ENCODE results near the gene RCCD1. TPM values are rescaled to one million over a fixed set of nuclear protein-coding genes. Genes with fewer than 3 reads are reported as not detected.

The RCCD1 gene
- total RNA-seq, 1 donor from 2014 or later: 21.5 TPM

DNA sequence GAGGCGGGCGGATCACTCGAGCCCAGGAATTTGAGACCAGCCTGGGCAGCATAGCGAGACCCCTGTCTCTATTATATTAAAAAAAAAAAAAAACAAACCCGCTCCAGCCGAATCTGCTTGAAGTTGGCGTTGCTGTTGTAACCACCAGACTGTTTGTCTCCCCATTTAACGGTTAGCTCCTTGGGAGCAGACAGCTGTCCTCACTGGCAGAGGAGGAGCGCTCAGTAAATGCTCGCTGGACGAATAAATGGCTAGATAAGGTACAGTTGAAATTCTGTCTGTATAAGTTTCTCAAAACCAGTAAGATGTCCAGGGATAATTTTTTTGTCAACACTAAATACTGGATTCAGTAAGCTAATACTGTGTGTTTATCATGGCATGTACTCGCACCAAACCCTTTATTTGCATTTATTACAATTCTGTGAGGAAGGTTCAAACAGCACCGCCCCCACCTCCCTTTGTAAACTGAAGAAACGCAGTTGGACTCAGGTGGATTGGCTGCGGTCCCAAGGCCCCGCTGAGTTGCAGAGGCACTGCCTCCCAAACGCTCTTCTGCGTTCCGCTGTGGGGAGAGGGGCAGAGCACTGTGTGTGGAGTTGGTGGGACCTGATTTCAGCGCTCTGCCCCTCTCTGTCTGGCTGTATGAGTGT lies 1.1 kb downstream of the RCCD1 start:
- H3K4me3 Mint-ChIP-seq: peak overlapping the region; percentile 76
- H3K36me3 Mint-ChIP-seq: peaks cover 13% of the 10 kb centered on the region
- H3K4me1 Mint-ChIP-seq: peaks cover 16% of the 10 kb centered on the region
- DNase-seq (ENCODE audit: low spot score in 2 of 2, unreplicated experiment in 2 of 2): no peak
- no peaks in the 10 kb centered on the region for H3K9me3 Mint-ChIP-seq
- H3K27ac Mint-ChIP-seq: peak overlapping the region; percentile 53
- TF ChIP-seq, protein P1, sequence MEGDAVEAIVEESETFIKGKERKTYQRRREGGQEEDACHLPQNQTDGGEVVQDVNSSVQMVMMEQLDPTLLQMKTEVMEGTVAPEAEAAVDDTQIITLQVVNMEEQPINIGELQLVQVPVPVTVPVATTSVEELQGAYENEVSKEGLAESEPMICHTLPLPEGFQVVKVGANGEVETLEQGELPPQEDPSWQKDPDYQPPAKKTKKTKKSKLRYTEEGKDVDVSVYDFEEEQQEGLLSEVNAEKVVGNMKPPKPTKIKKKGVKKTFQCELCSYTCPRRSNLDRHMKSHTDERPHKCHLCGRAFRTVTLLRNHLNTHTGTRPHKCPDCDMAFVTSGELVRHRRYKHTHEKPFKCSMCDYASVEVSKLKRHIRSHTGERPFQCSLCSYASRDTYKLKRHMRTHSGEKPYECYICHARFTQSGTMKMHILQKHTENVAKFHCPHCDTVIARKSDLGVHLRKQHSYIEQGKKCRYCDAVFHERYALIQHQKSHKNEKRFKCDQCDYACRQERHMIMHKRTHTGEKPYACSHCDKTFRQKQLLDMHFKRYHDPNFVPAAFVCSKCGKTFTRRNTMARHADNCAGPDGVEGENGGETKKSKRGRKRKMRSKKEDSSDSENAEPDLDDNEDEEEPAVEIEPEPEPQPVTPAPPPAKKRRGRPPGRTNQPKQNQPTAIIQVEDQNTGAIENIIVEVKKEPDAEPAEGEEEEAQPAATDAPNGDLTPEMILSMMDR (IDR thresholded peaks at IDR 0.05; ENCODE audit: unreplicated experiment): no peak
- no peaks in the 10 kb centered on the region for H3K27me3 Mint-ChIP-seq (ENCODE audit: low read depth)

GRCh38 chr15:90956274-90957030 lies 1.8 kb downstream of the RCCD1 start:
- TF ChIP-seq, protein P1 (IDR thresholded peaks at IDR 0.05; ENCODE audit: unreplicated experiment): peak; percentile 94
- Mint-ChIP-seq H3K9me3 (no peaks in the 10 kb centered on the region), H3K4me1 (peaks cover 16% of the 10 kb centered on the region), H3K4me3 (peak overlapping the region; percentile 76), H3K36me3 (peaks cover 15% of the 10 kb centered on the region), H3K27me3 (ENCODE audit: low read depth) (no peaks in the 10 kb centered on the region), H3K27ac (peak overlapping the region; percentile 53)
- DNase-seq (ENCODE audit: low spot score in 2 of 2, unreplicated experiment in 2 of 2): peak; percentile 81 to 84

DNA sequence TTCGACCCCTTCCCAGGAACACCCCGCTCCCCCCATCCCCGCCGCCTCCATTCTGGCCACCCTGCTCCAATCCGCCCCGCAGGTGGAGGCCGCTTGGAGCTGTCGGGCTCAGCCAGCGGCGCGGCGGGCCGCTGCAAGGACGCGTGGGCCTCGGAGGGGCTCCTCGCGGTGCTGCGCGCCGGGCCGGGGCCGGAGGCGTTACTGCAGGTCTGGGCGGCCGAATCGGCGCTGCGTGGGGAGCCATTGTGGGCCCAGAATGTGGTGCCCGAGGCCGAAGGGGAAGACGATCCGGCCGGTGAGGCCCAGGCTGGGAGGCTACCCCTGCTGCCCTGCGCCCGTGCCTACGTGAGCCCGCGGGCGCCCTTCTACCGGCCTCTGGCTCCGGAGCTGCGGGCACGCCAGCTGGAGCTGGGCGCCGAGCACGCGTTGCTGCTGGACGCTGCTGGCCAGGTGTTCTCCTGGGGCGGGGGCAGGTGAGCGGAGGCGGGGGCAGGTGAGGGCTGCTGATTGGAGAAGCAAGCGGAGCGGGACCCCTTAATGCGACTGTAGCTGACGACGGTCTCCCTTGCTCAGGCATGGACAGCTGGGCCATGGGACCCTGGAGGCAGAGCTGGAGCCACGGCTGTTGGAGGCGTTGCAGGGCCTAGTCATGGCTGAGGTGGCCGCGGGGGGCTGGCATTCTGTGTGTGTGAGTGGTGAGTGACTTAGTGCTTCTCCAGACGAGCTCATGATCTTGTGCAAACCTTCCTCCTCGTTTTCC lies 2.5 kb downstream of the RCCD1 start:
- DNase-seq (ENCODE audit: low spot score in 2 of 2, unreplicated experiment in 2 of 2): peak in 1 of 2 experiments; percentile 68
- Mint-ChIP-seq H3K4me1 (peaks cover 16% of the 10 kb centered on the region), H3K27me3 (ENCODE audit: low read depth) (no peaks in the 10 kb centered on the region), H3K36me3 (peaks cover 13% of the 10 kb centered on the region), H3K9me3 (no peaks in the 10 kb centered on the region), H3K4me3 (peak overlapping the region; percentile 76), H3K27ac (peak overlapping the region; percentile 73)
- TF ChIP-seq, protein P1 (IDR thresholded peaks at IDR 0.05; ENCODE audit: unreplicated experiment): no peak

DNA sequence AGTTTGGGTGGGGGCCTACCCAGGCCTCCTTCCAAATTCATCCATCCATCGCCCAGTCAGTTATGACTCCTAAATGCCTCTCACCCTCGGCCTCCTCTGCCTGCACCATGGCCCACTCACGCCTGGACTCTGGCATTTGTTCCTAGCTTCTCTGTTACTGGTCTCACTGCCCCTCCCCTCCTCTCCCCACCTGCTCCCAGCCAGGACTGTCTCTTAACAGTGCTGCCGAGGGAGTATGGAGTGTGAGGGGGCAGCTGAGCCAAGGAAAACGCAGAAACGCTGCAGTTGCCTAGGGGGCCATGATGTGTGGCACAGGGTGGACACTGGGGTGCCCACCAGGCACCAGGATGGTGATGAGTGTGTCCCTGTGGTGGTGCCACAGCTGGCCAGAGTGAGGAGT lies 3.1 kb downstream of the RCCD1 start:
- Mint-ChIP-seq H3K9me3 (no peaks in the 10 kb centered on the region), H3K4me3 (peak overlapping the region; percentile 76), H3K4me1 (peaks cover 16% of the 10 kb centered on the region), H3K27me3 (ENCODE audit: low read depth) (no peaks in the 10 kb centered on the region), H3K27ac (peak overlapping the region; percentile 73), H3K36me3 (peaks cover 13% of the 10 kb centered on the region)
- no peak for DNase-seq (ENCODE audit: low spot score in 2 of 2, unreplicated experiment in 2 of 2)
- TF ChIP-seq, protein P1 (IDR thresholded peaks at IDR 0.05; ENCODE audit: unreplicated experiment): no peak

- no peaks in the 10 kb centered on the region for H3K27me3 Mint-ChIP-seq (ENCODE audit: low read depth)
- H3K27ac Mint-ChIP-seq: no peak overlapping the region
- H3K36me3 Mint-ChIP-seq: peaks cover 22% of the 10 kb centered on the region
- peaks cover 18% of the 10 kb centered on the region for H3K4me1 Mint-ChIP-seq
- DNase-seq (ENCODE audit: low spot score in 2 of 2, unreplicated experiment in 2 of 2): no peak
- no peaks in the 10 kb centered on the region for H3K9me3 Mint-ChIP-seq
- TF ChIP-seq, protein P1 (IDR thresholded peaks at IDR 0.05; ENCODE audit: unreplicated experiment): no peak
- H3K4me3 Mint-ChIP-seq: no peak overlapping the region
Measured at GRCh38 chr15:90959028-90959595, 4.4 kb downstream of the RCCD1 start.

All from mesothelial cell of epicardium (in vitro differentiated cells).